Measurements from ENCODE around the gene S100A5.

The S100A5 gene

GRCh38 chr1:153515504-153516394 is 25.0 kb downstream of the S100A5 start:
- peak overlapping the region; percentile 16 for H3K27ac Mint-ChIP-seq (ENCODE audit: low read depth)
- ATAC-seq (replicated peaks; ENCODE audit: extremely low read depth, poor library complexity, severe bottlenecking) (no peak), DNase-seq (ENCODE audit: low spot score in 2 of 2) (no peak)
- no peak overlapping the region for H3K4me3 Mint-ChIP-seq
- H3K36me3 Mint-ChIP-seq (ENCODE audit: insufficient read depth) = no peaks in the 10 kb centered on the region
- H3K4me1 Mint-ChIP-seq = peaks cover 10% of the 10 kb centered on the region
- no peaks in the 10 kb centered on the region for H3K27me3 Mint-ChIP-seq
- no peaks in the 10 kb centered on the region for H3K9me3 Mint-ChIP-seq

DNA sequence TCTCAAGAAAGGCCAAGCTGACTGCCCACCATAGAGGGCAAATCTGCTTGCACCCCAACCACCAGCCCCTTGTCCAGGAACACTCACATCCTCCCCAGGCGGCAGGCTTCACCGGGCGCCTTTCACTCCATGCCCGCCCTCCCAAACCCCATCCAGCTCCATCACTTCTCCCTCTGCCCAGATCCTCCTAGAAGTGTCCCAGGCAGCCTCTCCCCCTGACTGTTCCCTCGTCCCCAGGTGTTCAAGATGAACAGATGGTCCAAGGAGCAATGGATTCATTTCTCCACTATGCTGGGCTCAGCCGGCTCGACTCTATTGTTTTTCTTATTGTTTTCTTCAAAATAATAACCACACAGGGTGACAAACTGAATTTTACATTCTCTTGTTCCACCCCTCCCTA is 27.1 kb downstream of the S100A5 start:
- ATAC-seq (replicated peaks; ENCODE audit: extremely low read depth, poor library complexity, severe bottlenecking) (no peak), DNase-seq (ENCODE audit: low spot score in 2 of 2) (no peak)
- Mint-ChIP-seq H3K27ac (ENCODE audit: low read depth) (no peak overlapping the region), H3K36me3 (ENCODE audit: insufficient read depth) (no peaks in the 10 kb centered on the region), H3K4me3 (no peak overlapping the region), H3K4me1 (peaks cover 12% of the 10 kb centered on the region), H3K9me3 (no peaks in the 10 kb centered on the region), H3K27me3 (no peaks in the 10 kb centered on the region)

DNA sequence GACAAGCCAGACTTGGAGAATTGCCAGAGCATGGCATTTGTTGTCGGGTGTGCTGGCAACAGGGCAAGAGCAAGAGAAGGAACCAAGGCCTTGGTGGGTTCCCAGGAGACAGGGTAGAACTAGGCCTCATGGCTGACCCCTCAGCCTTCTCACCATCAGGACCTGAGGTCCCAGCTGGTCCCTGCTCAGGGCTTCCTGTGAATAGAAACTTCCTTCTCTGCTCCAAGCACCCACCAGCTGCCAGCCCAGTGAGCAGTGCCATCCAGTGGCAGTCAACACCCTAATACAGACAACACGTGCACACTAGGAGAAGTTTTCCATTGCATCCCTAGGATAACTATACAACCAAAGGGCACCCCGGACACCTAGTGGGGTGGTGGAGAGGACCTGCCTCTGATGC is 27.7 kb downstream of the S100A5 start:
- DNase-seq (ENCODE audit: low spot score in 2 of 2) = no peak
- Mint-ChIP-seq H3K9me3 (no peaks in the 10 kb centered on the region), H3K27me3 (no peaks in the 10 kb centered on the region), H3K36me3 (ENCODE audit: insufficient read depth) (no peaks in the 10 kb centered on the region), H3K4me1 (peaks cover 12% of the 10 kb centered on the region), H3K27ac (ENCODE audit: low read depth) (no peak overlapping the region), H3K4me3 (no peak overlapping the region)
- ATAC-seq (replicated peaks; ENCODE audit: extremely low read depth, poor library complexity, severe bottlenecking) = no peak

- Mint-ChIP-seq H3K4me3 (no peak overlapping the region), H3K27ac (ENCODE audit: low read depth) (no peak overlapping the region), H3K36me3 (ENCODE audit: insufficient read depth) (no peaks in the 10 kb centered on the region), H3K27me3 (no peaks in the 10 kb centered on the region), H3K9me3 (no peaks in the 10 kb centered on the region), H3K4me1 (peaks cover 7% of the 10 kb centered on the region)
- peak; percentile 79 for ATAC-seq (replicated peaks; ENCODE audit: extremely low read depth, poor library complexity, severe bottlenecking)
- peak; percentile 60 to 68 for DNase-seq (ENCODE audit: low spot score in 2 of 2)
Measured at GRCh38 chr1:153510984-153511410, 29.7 kb downstream of the S100A5 start.

GRCh38 chr1:153509729-153510354 is 30.9 kb downstream of the S100A5 start:
- H3K27me3 Mint-ChIP-seq = no peaks in the 10 kb centered on the region
- no peak overlapping the region for H3K4me3 Mint-ChIP-seq
- H3K36me3 Mint-ChIP-seq (ENCODE audit: insufficient read depth) = no peaks in the 10 kb centered on the region

GRCh38 chr1:153509036-153509435 is 31.7 kb downstream of the S100A5 start:
- Mint-ChIP-seq H3K4me1 (peaks cover 7% of the 10 kb centered on the region), H3K36me3 (ENCODE audit: insufficient read depth) (no peaks in the 10 kb centered on the region), H3K27ac (ENCODE audit: low read depth) (no peak overlapping the region), H3K9me3 (no peaks in the 10 kb centered on the region), H3K4me3 (no peak overlapping the region), H3K27me3 (no peaks in the 10 kb centered on the region)
- no peak for ATAC-seq (replicated peaks; ENCODE audit: extremely low read depth, poor library complexity, severe bottlenecking)
- DNase-seq (ENCODE audit: low spot score in 2 of 2) = no peak

More at GRCh38 chr1:153509729-153510354, 30.9 kb downstream of the S100A5 start:
- DNase-seq (ENCODE audit: low spot score in 2 of 2) (peak; percentile 24 to 47), ATAC-seq (replicated peaks; ENCODE audit: extremely low read depth, poor library complexity, severe bottlenecking) (no peak)
- H3K4me1 Mint-ChIP-seq = peaks cover 7% of the 10 kb centered on the region
- H3K27ac Mint-ChIP-seq (ENCODE audit: low read depth) = no peak overlapping the region
- H3K9me3 Mint-ChIP-seq = no peaks in the 10 kb centered on the region

DNA sequence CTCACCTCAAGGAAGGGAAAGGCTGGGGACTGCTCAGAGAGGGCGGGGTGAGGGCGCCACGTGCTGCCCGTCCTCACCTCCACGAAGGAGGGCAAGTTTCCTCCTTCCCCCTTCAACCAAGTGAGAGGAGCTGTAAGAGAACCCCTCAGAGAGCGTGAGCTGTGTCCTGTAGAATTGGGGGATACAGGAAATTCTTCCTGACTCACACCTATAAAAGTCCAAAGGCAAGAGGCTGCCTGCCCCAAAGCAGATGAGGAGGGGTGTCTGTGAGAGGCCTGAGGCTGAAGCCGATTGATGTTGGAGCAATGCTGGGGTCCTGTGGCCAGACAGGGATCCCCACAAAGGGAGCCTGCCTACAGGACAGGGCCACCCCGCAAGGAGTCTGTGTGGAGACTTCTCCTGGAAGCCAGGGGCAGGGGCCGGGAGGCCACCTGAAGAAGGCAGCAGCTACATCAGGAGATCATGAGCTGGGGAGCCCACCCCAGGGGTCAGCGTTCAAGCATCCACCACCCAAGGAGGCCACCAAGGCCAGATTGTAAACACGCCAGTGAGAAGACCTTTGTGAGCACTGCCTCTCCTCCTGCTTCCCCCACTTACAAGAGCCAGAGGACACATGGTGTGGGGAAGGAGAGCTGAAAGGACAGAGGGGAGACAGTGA is 32.7 kb downstream of the S100A5 start:
- ATAC-seq (replicated peaks; ENCODE audit: extremely low read depth, poor library complexity, severe bottlenecking) (no peak), DNase-seq (ENCODE audit: low spot score in 2 of 2) (no peak)
- no peak overlapping the region for H3K4me3 Mint-ChIP-seq
- H3K9me3 Mint-ChIP-seq = no peaks in the 10 kb centered on the region
- no peaks in the 10 kb centered on the region for H3K27me3 Mint-ChIP-seq
- H3K4me1 Mint-ChIP-seq = peaks cover 7% of the 10 kb centered on the region
- no peak overlapping the region for H3K27ac Mint-ChIP-seq (ENCODE audit: low read depth)
- H3K36me3 Mint-ChIP-seq (ENCODE audit: insufficient read depth) = no peaks in the 10 kb centered on the region

- H3K27me3 Mint-ChIP-seq = no peaks in the 10 kb centered on the region
- H3K4me1 Mint-ChIP-seq = peaks cover 7% of the 10 kb centered on the region
- no peak overlapping the region for H3K27ac Mint-ChIP-seq (ENCODE audit: low read depth)
- no peaks in the 10 kb centered on the region for H3K36me3 Mint-ChIP-seq (ENCODE audit: insufficient read depth)
- H3K9me3 Mint-ChIP-seq = no peaks in the 10 kb centered on the region
- no peak overlapping the region for H3K4me3 Mint-ChIP-seq
- no peak for DNase-seq (ENCODE audit: low spot score in 2 of 2)
- no peak for ATAC-seq (replicated peaks; ENCODE audit: extremely low read depth, poor library complexity, severe bottlenecking)
Measured at GRCh38 chr1:153506831-153507413, 33.8 kb downstream of the S100A5 start.

GRCh38 chr1:153506386-153506785 is 34.3 kb downstream of the S100A5 start:
- peaks cover under 1% of the 10 kb centered on the region for H3K27me3 Mint-ChIP-seq
- no peaks in the 10 kb centered on the region for H3K9me3 Mint-ChIP-seq
- peaks cover 7% of the 10 kb centered on the region for H3K4me1 Mint-ChIP-seq
- no peak overlapping the region for H3K27ac Mint-ChIP-seq (ENCODE audit: low read depth)
- no peak overlapping the region for H3K4me3 Mint-ChIP-seq
- ATAC-seq (replicated peaks; ENCODE audit: extremely low read depth, poor library complexity, severe bottlenecking) = no peak
- DNase-seq (ENCODE audit: low spot score in 2 of 2) = no peak
- no peaks in the 10 kb centered on the region for H3K36me3 Mint-ChIP-seq (ENCODE audit: insufficient read depth)

DNA sequence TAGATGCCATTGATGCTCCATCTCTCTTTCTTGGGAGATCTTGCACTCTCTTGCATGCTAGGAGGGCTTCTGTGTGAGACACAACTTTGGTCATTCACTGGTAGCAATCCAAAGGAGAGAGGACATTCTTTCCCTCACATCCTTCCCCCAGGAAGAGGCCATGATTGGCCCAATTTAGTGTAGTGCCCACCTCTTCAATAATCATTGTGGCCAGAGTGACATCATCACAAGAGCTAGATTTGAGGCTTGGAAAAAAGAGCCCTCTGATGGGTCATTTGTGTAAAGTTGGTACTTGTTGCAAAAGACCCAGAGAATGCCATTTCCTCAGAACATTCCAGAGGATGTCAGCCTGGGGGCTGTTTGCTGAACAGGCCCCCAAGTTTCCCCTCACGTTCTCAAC is 35.2 kb downstream of the S100A5 start:
- ATAC-seq (replicated peaks; ENCODE audit: extremely low read depth, poor library complexity, severe bottlenecking) = no peak
- no peak for DNase-seq (ENCODE audit: low spot score in 2 of 2)
- no peak overlapping the region for H3K4me3 Mint-ChIP-seq

DNA sequence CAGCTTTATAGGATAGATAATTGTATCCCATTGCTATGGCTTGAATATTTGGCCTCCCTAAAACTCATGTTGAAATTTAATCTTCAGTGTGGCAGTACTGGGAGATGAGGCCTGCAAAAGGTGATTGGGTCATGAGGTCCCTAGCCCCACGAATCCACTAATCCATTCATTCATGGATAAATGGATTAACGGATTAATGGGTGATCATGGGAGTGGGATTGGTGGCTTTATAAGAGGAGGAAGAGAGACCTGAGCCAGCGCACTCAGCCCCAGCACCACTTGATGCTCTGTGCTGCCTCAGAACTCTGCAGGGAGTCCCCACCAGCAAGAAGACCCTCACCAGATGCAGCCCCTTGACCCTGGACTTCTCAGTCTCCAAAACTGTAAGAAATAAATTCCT is 37.0 kb downstream of the S100A5 start:
- ATAC-seq (replicated peaks; ENCODE audit: extremely low read depth, poor library complexity, severe bottlenecking) = no peak
- H3K4me3 Mint-ChIP-seq = no peak overlapping the region
- H3K36me3 Mint-ChIP-seq (ENCODE audit: insufficient read depth) = no peaks in the 10 kb centered on the region
- no peak overlapping the region for H3K27ac Mint-ChIP-seq (ENCODE audit: low read depth)
- no peaks in the 10 kb centered on the region for H3K4me1 Mint-ChIP-seq
- H3K27me3 Mint-ChIP-seq = peaks cover 27% of the 10 kb centered on the region
- no peak for DNase-seq (ENCODE audit: low spot score in 2 of 2)
- H3K9me3 Mint-ChIP-seq = no peaks in the 10 kb centered on the region

More for the DNA sequence above, 35.2 kb downstream of the S100A5 start:
- no peaks in the 10 kb centered on the region for H3K36me3 Mint-ChIP-seq (ENCODE audit: insufficient read depth)
- H3K27ac Mint-ChIP-seq (ENCODE audit: low read depth) = no peak overlapping the region
- peaks cover 9% of the 10 kb centered on the region for H3K27me3 Mint-ChIP-seq
- H3K4me1 Mint-ChIP-seq = peaks cover under 1% of the 10 kb centered on the region
- H3K9me3 Mint-ChIP-seq = no peaks in the 10 kb centered on the region

DNA sequence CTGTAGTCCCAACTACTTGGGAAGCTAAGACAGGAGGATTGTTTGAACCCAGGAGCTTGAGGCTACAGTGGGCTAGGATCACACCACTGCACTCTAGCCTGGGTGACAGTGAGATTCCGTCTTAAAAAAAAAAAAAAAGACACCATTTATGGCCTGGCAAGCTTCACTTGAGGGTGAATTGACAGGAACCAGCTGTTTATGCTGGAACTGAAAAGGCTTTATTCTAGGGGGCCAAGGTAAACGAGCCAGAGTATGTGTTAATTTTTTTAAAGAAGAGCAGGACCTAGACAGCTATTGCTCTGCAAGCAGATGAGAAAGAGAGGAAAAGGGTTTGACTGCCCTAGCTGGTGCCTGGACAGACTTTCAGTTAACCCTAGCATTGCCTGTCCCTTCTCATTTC is 42.0 kb downstream of the S100A5 start:
- no peaks in the 10 kb centered on the region for H3K36me3 Mint-ChIP-seq (ENCODE audit: insufficient read depth)
- H3K27ac Mint-ChIP-seq (ENCODE audit: low read depth) = no peak overlapping the region
- no peak for ATAC-seq (replicated peaks; ENCODE audit: extremely low read depth, poor library complexity, severe bottlenecking)
- H3K27me3 Mint-ChIP-seq = peaks cover 60% of the 10 kb centered on the region
- H3K9me3 Mint-ChIP-seq = no peaks in the 10 kb centered on the region
- no peak for DNase-seq (ENCODE audit: low spot score in 2 of 2)
- no peaks in the 10 kb centered on the region for H3K4me1 Mint-ChIP-seq
- H3K4me3 Mint-ChIP-seq = no peak overlapping the region

Data from central memory CD8-positive, alpha-beta T cell (primary cell).